ENCODE results near the gene PTPRM.

DNA sequence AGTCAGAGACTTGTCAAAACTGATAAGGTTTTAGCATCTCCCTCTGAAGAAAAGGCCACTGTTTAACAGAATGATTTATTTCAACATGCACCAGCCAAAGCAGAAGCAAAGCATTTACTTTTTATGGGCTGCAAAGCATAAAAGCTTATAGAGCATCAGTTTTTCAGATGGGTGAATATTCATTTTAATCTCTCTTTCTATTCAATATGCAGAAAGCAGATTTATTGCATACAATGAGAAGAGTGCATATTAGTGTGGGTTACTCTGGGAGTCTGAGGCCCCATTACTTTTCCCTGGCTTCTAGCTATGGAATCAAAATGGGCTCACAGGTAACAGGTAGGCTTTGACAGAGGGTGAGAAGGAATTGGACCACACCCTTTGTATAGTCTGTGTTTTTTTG is 9.0 kb downstream of the PTPRM start:
- no peak for TF ChIP-seq CBX8 (IDR thresholded peaks at IDR 0.05)
- TF ChIP-seq CTCF (IDR thresholded peaks at IDR 0.05), result no peak
- no peak for TF ChIP-seq USF2 (IDR thresholded peaks at IDR 0.05)
- no peak for TF ChIP-seq PHF8 (IDR thresholded peaks at IDR 0.05; ENCODE audit: borderline replicate concordance, low read depth)
- TF ChIP-seq RFX5 (IDR thresholded peaks at IDR 0.05), result no peak
- TF ChIP-seq SMC3 (IDR thresholded peaks at IDR 0.05), result no peak
- TF ChIP-seq MYC (IDR thresholded peaks at IDR 0.05; ENCODE audit: borderline replicate concordance, low read length), result no peak
- no peak for TF ChIP-seq MAX (IDR thresholded peaks at IDR 0.05)
